Esophagus muscularis mucosa (tissue), 4 donors: ENCODE data around the gene C2orf92. TPM values are rescaled to one million over a fixed set of nuclear protein-coding genes. Genes with fewer than 3 reads are reported as not detected.
A peak's percentile ranks its signal among the peaks of the same experiment; 100 is the strongest.
"Not testable (repeated sequence)": the region's sequence is repeated elsewhere in the genome, so short reads cannot be mapped to it uniquely, and the experiment has no call there.

Experiments
- DNase-seq: peaks from one replicate; pipeline ENCODE4 v3.0.0-alpha.2; 2017; ENCODE audit errors: extremely low spot score
- H3K27ac ChIP-seq, 4 donors: fragments of 200-600 bp; sonication (generic); replicated peaks in 1 of 4; 1 replicate in 3 of 4; 2 replicates in 1 of 4; pipeline ENCODE4 v1.5.1; 2016 to 2019; ENCODE audit warnings: mild to moderate bottlenecking in 1 of 4
- H3K27me3 ChIP-seq, 4 donors: fragments of 200-600 bp; sonication (generic); one replicate each; pipeline versions ENCODE4 v1.5.1 to v1.6.0; 2016 to 2019
- H3K36me3 ChIP-seq, 4 donors: fragments of 200-600 bp; sonication (generic); one replicate each; pipeline ENCODE4 v1.5.1; 2016 to 2019
- H3K4me1 ChIP-seq, 4 donors: fragments of 200-600 bp; sonication (generic); one replicate each; pipeline ENCODE4 v1.5.1; 2016 to 2019
- H3K4me3 ChIP-seq, 4 donors: fragments of 200-600 bp; sonication (generic); 1 replicate in 2 of 4; 2 replicates in 2 of 4; pipeline ENCODE4 v1.5.1; 2016 to 2019; ENCODE audit warnings: mild to moderate bottlenecking in 4 of 4, moderate library complexity in 1 of 4
- H3K9me3 ChIP-seq, 4 donors: fragments of 200-600 bp; sonication (generic); 1 replicate in 3 of 4; 2 replicates in 1 of 4; pipeline ENCODE4 v1.5.1; 2016 to 2019
- EP300 ChIP-seq: sonication (generic); formaldehyde crosslinking; IDR thresholded peaks from one replicate; pipeline ENCODE4 v1.6.1; 2017; ENCODE audit warnings: antibody characterized with exemption
- POLR2A ChIP-seq: fragments of 450-650 bp; IDR thresholded peaks from one replicate; pipeline ENCODE4 v1.6.1; 2017; ENCODE audit warnings: antibody characterized with exemption, moderate library complexity, mild to moderate bottlenecking, low read depth
- POLR2AphosphoS5 ChIP-seq, 2 donors: sonication (generic); formaldehyde crosslinking; IDR thresholded peaks; one replicate each; pipeline ENCODE4 v1.6.1; 2017; ENCODE audit warnings: antibody characterized with exemption in 2 of 2
- WGBS: methylation state at CpG from one replicate; pipeline ENCODE4 v1.1.5; 2018; 5-methylcytosine and 5-hydroxymethylcytosine counted together
- intact Hi-C: fragments of 100-400 bp; cut with DNase I; formaldehyde crosslinking; loops from one replicate; pipeline ENCODE4 v1.15.1; 2023
- total RNA-seq, 4 donors: library from RNA; depleted of rRNA; stranded (reverse); fragments of >200 nt; gene quantifications; one replicate each; pipeline versions ENCODE4 v1.1.0 to v1.2.1, GENCODE V29; 2016
- TF ChIP-seq, protein P1 (sequence below), 3 experiments: fragments of 200-600 bp in 2 of 3; fragments of 450-650 bp in 1 of 3; sonication (generic) in 2 of 3; IDR thresholded peaks; one replicate each; pipeline ENCODE4 v1.5.1; 2017 to 2019; ENCODE audit warnings: antibody characterized with exemption in 3 of 3, mild to moderate bottlenecking in 2 of 3, moderate library complexity in 1 of 3

C2orf92 gene
- 1 to 10 TPM; 2.1 to 6.5 (median 3.6) TPM for total RNA-seq

DNA sequence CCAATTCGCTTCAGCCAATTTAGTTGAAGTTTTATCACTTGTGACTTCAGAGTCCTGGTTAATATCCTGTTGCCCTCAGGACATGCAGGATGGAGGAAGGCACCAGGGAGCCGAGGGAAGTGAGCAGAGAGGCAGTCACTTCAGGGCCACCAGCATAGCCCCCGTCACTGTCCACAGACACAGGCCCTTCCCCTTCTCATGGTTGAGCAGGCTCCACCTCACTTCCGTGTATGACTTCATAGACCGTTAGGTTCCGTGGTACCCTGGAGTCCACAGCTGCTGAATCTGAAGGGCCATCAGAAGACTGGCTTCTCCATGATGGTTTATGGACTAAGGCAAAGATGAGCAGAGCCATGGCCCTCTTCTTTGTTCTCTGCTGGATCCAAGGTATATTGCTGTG, at the start of gene C2orf92:
C2orf92 (plus strand) TSS at position 266 of the 400 bp plus-strand sequence; CDS start at position 342, 76 bp downstream.
- no peak within 1 kb of the TSS for H3K27ac ChIP-seq
- DNase-seq: no peak
- TF ChIP-seq POLR2AphosphoS5 (IDR thresholded peaks at IDR 0.05) (no peak), EP300 (no peak), POLR2A (no peak)
- TF ChIP-seq, protein P1, sequence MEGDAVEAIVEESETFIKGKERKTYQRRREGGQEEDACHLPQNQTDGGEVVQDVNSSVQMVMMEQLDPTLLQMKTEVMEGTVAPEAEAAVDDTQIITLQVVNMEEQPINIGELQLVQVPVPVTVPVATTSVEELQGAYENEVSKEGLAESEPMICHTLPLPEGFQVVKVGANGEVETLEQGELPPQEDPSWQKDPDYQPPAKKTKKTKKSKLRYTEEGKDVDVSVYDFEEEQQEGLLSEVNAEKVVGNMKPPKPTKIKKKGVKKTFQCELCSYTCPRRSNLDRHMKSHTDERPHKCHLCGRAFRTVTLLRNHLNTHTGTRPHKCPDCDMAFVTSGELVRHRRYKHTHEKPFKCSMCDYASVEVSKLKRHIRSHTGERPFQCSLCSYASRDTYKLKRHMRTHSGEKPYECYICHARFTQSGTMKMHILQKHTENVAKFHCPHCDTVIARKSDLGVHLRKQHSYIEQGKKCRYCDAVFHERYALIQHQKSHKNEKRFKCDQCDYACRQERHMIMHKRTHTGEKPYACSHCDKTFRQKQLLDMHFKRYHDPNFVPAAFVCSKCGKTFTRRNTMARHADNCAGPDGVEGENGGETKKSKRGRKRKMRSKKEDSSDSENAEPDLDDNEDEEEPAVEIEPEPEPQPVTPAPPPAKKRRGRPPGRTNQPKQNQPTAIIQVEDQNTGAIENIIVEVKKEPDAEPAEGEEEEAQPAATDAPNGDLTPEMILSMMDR (IDR thresholded peaks at IDR 0.05): no peak
- peaks cover 0 to 5% (median 0%) of the 10 kb centered on the region in 4 donors for H3K36me3 ChIP-seq
- intact Hi-C loops: no loop called here
- no peaks in the 10 kb centered on the region for H3K27me3 ChIP-seq
- WGBS: 93% methylated on average over 6 of the region's 6 CpGs
- H3K9me3 ChIP-seq: no peaks in the 10 kb centered on the region
- H3K4me1 ChIP-seq: peaks cover 4 to 6% (median 5%) of the 10 kb centered on the region in 4 donors
- no peak within 1 kb of the TSS for H3K4me3 ChIP-seq

GRCh38 chr2:97620492-97620891, 49.0 kb upstream of the C2orf92 start:
- H3K4me1 ChIP-seq, H3K27ac ChIP-seq, DNase-seq, H3K36me3 ChIP-seq, H3K4me3 ChIP-seq, H3K9me3 ChIP-seq, H3K27me3 ChIP-seq, intact Hi-C loops: not testable (repeated sequence)
- WGBS: 96% methylated on average over 1 of the region's 1 CpG

DNA sequence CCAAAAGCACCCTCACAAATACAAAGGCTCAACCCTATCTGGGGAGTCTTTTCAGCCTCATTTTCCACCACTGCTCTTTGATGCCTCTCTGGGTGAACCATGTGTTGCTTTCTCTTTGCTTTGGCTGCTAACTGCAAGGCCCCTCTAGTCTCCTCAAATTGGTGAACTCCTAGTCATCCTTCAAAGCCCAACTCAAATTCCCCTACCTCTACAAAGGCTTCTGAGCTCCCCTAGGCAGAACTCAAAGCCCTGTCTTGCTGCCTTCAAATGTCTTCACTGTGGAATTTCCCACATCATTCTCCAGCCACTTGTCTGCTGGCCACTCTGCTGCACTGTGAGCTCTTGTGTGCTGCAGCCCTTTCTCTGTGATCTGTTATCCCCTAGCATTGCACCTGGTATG, 46.5 kb upstream of the C2orf92 start:
- H3K36me3 ChIP-seq, DNase-seq, intact Hi-C loops, H3K4me1 ChIP-seq, H3K27me3 ChIP-seq, H3K4me3 ChIP-seq, H3K9me3 ChIP-seq, H3K27ac ChIP-seq: not testable (repeated sequence)

DNA sequence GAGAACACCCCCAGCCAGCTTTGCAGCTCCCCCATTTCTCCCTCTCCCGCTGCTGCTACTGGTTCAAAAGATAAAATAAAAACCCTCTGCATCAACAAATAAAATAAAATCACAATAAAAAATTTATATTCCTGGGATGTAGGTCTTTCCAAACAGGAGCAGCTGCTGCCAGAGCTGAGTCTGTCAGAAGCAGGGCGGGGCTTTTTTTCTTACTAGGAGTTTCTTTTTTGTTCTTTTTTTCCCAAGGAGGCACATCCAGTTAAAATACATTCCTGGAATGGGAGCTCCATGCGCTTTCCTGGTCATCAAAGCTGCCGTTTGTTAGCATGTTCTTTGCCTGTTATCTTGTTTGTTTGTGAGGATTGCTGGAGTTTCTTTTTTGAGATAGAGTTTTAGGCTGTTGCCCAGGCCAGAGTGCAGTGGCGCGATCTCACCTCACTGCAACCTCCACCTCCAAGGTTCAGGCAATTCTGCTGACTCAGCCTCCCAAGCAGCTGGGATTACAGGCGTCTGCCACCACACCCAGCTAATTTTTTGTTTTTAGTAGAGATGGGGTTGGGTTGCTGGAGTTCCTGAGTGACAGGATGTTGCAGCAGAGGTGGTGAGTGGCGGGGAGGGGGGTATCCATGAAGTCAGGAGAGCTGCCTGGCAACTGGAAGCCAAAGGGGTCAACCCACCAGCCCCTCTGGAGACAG, 44.0 kb upstream of the C2orf92 start:
- H3K4me3 ChIP-seq, H3K36me3 ChIP-seq, DNase-seq, H3K27me3 ChIP-seq, H3K4me1 ChIP-seq, intact Hi-C loops, H3K27ac ChIP-seq, H3K9me3 ChIP-seq: not testable (repeated sequence)
- WGBS: 86% methylated on average over 1 of the region's 8 CpGs

- 63% methylated on average over 8 of the region's 8 CpGs for WGBS
These were observed 43.5 kb upstream of the C2orf92 start for GRCh38 chr2:97626049-97626430.

GRCh38 chr2:97644023-97644717, 25.3 kb upstream of the C2orf92 start:
- DNase-seq: peak; percentile 79
- TF ChIP-seq POLR2A: no peak
- TF ChIP-seq, protein P1 (IDR thresholded peaks at IDR 0.05): no peak
- no peak for TF ChIP-seq EP300
- TF ChIP-seq POLR2AphosphoS5 (IDR thresholded peaks at IDR 0.05): no peak
- H3K27me3 ChIP-seq: no peaks in the 10 kb centered on the region
- H3K4me3 ChIP-seq: no peak overlapping the region
- no peaks in the 10 kb centered on the region for H3K9me3 ChIP-seq
- intact Hi-C loops: loop anchor here (2.0 to 10.0 kb wide), 2 partner anchors 21 to 51 kb away; partner anchors contain the start of gene ACTR1B
- peak overlapping the region in 2 of 4 donors; percentile 93 to 95 for H3K27ac ChIP-seq
- H3K36me3 ChIP-seq: peaks cover 20 to 22% (median 21%) of the 10 kb centered on the region in 4 donors
- H3K4me1 ChIP-seq: peaks cover 13 to 27% (median 18%) of the 10 kb centered on the region in 4 donors
- WGBS: 97% methylated on average over 4 of the region's 4 CpGs

More at GRCh38 chr2:97626049-97626430, 43.5 kb upstream of the C2orf92 start:
- H3K27ac ChIP-seq, H3K4me3 ChIP-seq, H3K9me3 ChIP-seq, H3K4me1 ChIP-seq, intact Hi-C loops, H3K27me3 ChIP-seq, DNase-seq, H3K36me3 ChIP-seq: not testable (repeated sequence)
